HG03159 (cell line): Measurements from ENCODE around the gene FARS2.

ENCODE experiments used
- ATAC-seq: cut with Tn5 transposase; IDR thresholded peaks from one replicate; pipeline ENCODE4 v1.9.1; 2021; ENCODE audit warnings: mild to moderate bottlenecking, moderate library complexity; ENCODE audit not compliant: unreplicated experiment

FARS2 gene

GRCh38 chr6:5412663-5413062 is 151.3 kb downstream of the FARS2 start:
- no peak for ATAC-seq

- no peak for ATAC-seq
These were observed 154.9 kb downstream of the FARS2 start for GRCh38 chr6:5416250-5416649.

GRCh38 chr6:5422321-5422915 is 161.1 kb downstream of the FARS2 start:
- ATAC-seq: no peak

- ATAC-seq: no peak
These were observed 161.9 kb downstream of the FARS2 start for GRCh38 chr6:5423251-5423650.

GRCh38 chr6:5424726-5425125 is 163.4 kb downstream of the FARS2 start:
- no peak for ATAC-seq

- no peak for ATAC-seq
These were observed 164.0 kb downstream of the FARS2 start for GRCh38 chr6:5425267-5425666.

- ATAC-seq: no peak
These were observed 164.5 kb downstream of the FARS2 start for GRCh38 chr6:5425797-5426196.

GRCh38 chr6:5427586-5427985 is 166.3 kb downstream of the FARS2 start:
- ATAC-seq: no peak

- no peak for ATAC-seq
These were observed 172.0 kb downstream of the FARS2 start for GRCh38 chr6:5433324-5433723.

- no peak for ATAC-seq
These were observed 174.1 kb downstream of the FARS2 start for GRCh38 chr6:5435449-5435848.

GRCh38 chr6:5438922-5439584 is 177.7 kb downstream of the FARS2 start:
- no peak for ATAC-seq

GRCh38 chr6:5439749-5440148 is 178.4 kb downstream of the FARS2 start:
- no peak for ATAC-seq

- ATAC-seq: no peak
These were observed 181.0 kb downstream of the FARS2 start for GRCh38 chr6:5442319-5442718.

GRCh38 chr6:5442916-5443315 is 181.6 kb downstream of the FARS2 start:
- no peak for ATAC-seq

- ATAC-seq: no peak
These were observed 182.2 kb downstream of the FARS2 start for GRCh38 chr6:5443491-5443890.

GRCh38 chr6:5446362-5447075 is 185.2 kb downstream of the FARS2 start:
- ATAC-seq: no peak

- no peak for ATAC-seq
These were observed 186.6 kb downstream of the FARS2 start for GRCh38 chr6:5447921-5448320.

GRCh38 chr6:5450073-5450472 is 188.8 kb downstream of the FARS2 start:
- ATAC-seq: no peak

- ATAC-seq: no peak
These were observed 192.2 kb downstream of the FARS2 start for GRCh38 chr6:5453546-5453945.

GRCh38 chr6:5455142-5455541 is 193.8 kb downstream of the FARS2 start:
- ATAC-seq: no peak

- ATAC-seq: no peak
These were observed 195.7 kb downstream of the FARS2 start for GRCh38 chr6:5457041-5457440.

GRCh38 chr6:5457983-5458683 is 196.8 kb downstream of the FARS2 start:
- ATAC-seq: no peak
